K562 (cell line): Measurements from ENCODE around the gene SLC31A1. TPM values are rescaled to one million over a fixed set of nuclear protein-coding genes. Genes with fewer than 3 reads are reported as not detected.

Experiments used
- ATF7 ChIP-seq: fragments of 450-650 bp; IDR thresholded peaks from 2 replicates; pipeline ENCODE4 v1.7.1; 2014; ENCODE audit warnings: mild to moderate bottlenecking, moderate library complexity
- CTBP1 ChIP-seq: fragments of 450-650 bp; IDR thresholded peaks from 2 replicates; pipeline ENCODE4 v1.6.1; 2016; ENCODE audit warnings: borderline replicate concordance
- DNMT1 ChIP-seq: fragments of 450-650 bp; IDR thresholded peaks from 2 replicates; pipeline ENCODE4 v1.6.1; 2016; ENCODE audit warnings: antibody characterized with exemption, mild to moderate bottlenecking
- ESRRB ChIP-seq: fragments of 250-450 bp; sonication (Bioruptor Pico); IDR thresholded peaks from 2 replicates; pipeline ENCODE4 v1.5.0; 2020; ENCODE audit warnings: mild to moderate bottlenecking, moderate library complexity, borderline replicate concordance
- HCFC1 ChIP-seq: IDR thresholded peaks from 2 replicates; pipeline ENCODE4 v1.6.1; 2012; ENCODE audit warnings: low read depth, low read length, improper control_type of control experiment
- HDAC2 ChIP-seq: fragments of 450-650 bp; IDR thresholded peaks from 2 replicates; pipeline ENCODE4 v1.6.1; 2016; ENCODE audit warnings: mild to moderate bottlenecking
- HSF4 ChIP-seq: fragments of 250-450 bp; sonication (Bioruptor Pico); IDR thresholded peaks from 2 replicates; pipeline ENCODE4 v2.1.2; 2022; ENCODE audit warnings: mild to moderate bottlenecking, moderate library complexity, borderline replicate concordance
- ILF3 ChIP-seq: fragments of 450-650 bp; IDR thresholded peaks from 2 replicates; pipeline ENCODE4 v1.6.1; 2018; ENCODE audit warnings: antibody characterized with exemption, mild to moderate bottlenecking, moderate library complexity, borderline replicate concordance
- LEF1 ChIP-seq: fragments of 450-650 bp; IDR thresholded peaks from 2 replicates; pipeline ENCODE4 v1.6.1; 2016; ENCODE audit warnings: mild to moderate bottlenecking
- MAFK ChIP-seq: IDR thresholded peaks from 2 replicates; pipeline ENCODE4 v1.6.1; 2011; ENCODE audit warnings: low read length, improper control_type of control experiment
- MYC ChIP-seq, 2 experiments: fragments of 250-450 bp in 1 of 2; sonication (Bioruptor Pico) in 1 of 2; IDR thresholded peaks; 2 replicates each; pipeline versions ENCODE4 v1.5.1 to v1.6.1; 2012 to 2021; ENCODE audit warnings: low read depth in 2 of 2, borderline replicate concordance in 1 of 2, improper control_type of control experiment in 1 of 2, low read length in 1 of 2, mild to moderate bottlenecking in 1 of 2, moderate library complexity in 1 of 2
- SMAD3 ChIP-seq: fragments of 450-650 bp; formaldehyde crosslinking; conservative IDR thresholded peaks from 2 replicates; pipeline ENCODE4 v1.4.0; 2020; ENCODE audit warnings: mild to moderate bottlenecking
- STAG1 ChIP-seq: sonication (generic); formaldehyde crosslinking; IDR thresholded peaks from 2 replicates; pipeline ENCODE4 v1.5.0; 2020; ENCODE audit warnings: missing genetic modification reagents, borderline replicate concordance
- TCF3 ChIP-seq: sonication (generic); formaldehyde crosslinking; IDR thresholded peaks from 2 replicates; pipeline ENCODE4 v1.4.0; 2020; ENCODE audit warnings: mild to moderate bottlenecking, missing genetic modification reagents
- THRB ChIP-seq: fragments of 450-650 bp; formaldehyde crosslinking; conservative IDR thresholded peaks from 2 replicates; pipeline ENCODE4 v1.4.0; 2022; ENCODE audit warnings: mild to moderate bottlenecking, missing genetic modification characterization
- U2AF1 ChIP-seq: fragments of 200-400 bp; formaldehyde crosslinking; optimal IDR thresholded peaks from 2 replicates; pipeline ENCODE3; 2017; ENCODE audit warnings: mild to moderate bottlenecking, low read depth, low read length, moderate library complexity
- XRCC5 ChIP-seq: fragments of 200-400 bp; formaldehyde crosslinking; IDR thresholded peaks from 2 replicates; pipeline ENCODE4 v1.6.1; 2017; ENCODE audit warnings: low read depth, mild to moderate bottlenecking, low read length
- ZNF133 ChIP-seq: fragments of 250-450 bp; sonication (Bioruptor Pico); IDR thresholded peaks from 2 replicates; pipeline ENCODE4 v1.4.0; 2020; ENCODE audit warnings: mild to moderate bottlenecking
- ZNF253 ChIP-seq: fragments of 250-450 bp; sonication (Bioruptor Pico); conservative IDR thresholded peaks from 2 replicates; pipeline ENCODE4 v1.6.1; 2021; ENCODE audit warnings: mild to moderate bottlenecking
- polyA plus RNA-seq, 8 experiments: library from polyadenylated mRNA; depleted of rRNA in 4 of 8; stranded (reverse) in 5 of 8; unstranded in 3 of 8; fragments of >200 nt; fragmentation: Nextera tagmentation in 2 of 8; fragmentation: Illumina TruSeq in 1 of 8; extraction: Ambion mirVana in 2 of 8; extraction: Trizol in 1 of 8; gene quantifications; 2 replicates each; pipeline versions ENCODE4 v1.2.1 to v1.2.3, GENCODE V29; 2011 to 2014; ENCODE audit warnings: inconsistent platforms in 1 of 8, missing spikeins in 1 of 8
- total RNA-seq, 7 experiments: library from RNA; depleted of rRNA in 6 of 7; stranded (reverse); fragments of >200 nt in 6 of 7; fragmentation: Illumina TruSeq in 2 of 7; extraction: Trizol in 2 of 7; gene quantifications; 2 replicates each; pipeline versions ENCODE4 v1.2.1 to v1.2.3, GENCODE V29; 2011 to 2021; ENCODE audit warnings: low replicate concordance in 1 of 7
- TF ChIP-seq, protein P1 (sequence below): fragments of 250-450 bp; sonication (Bioruptor Pico); IDR thresholded peaks from 2 replicates; pipeline ENCODE4 v1.8.0; 2022; ENCODE audit warnings: inconsistent platforms
- TF ChIP-seq, protein P2 (sequence below): fragments of 250-450 bp; sonication (Bioruptor Pico); IDR thresholded peaks from 2 replicates; pipeline ENCODE4 v1.5.0; 2022; ENCODE audit warnings: mild to moderate bottlenecking
- TF ChIP-seq, protein P3 (sequence below): fragments of 250-450 bp; sonication (Bioruptor Pico); IDR thresholded peaks from 2 replicates; pipeline ENCODE4 v1.4.0; 2020

Gene SLC31A1
- total and polyA plus RNA-seq, 9 of the 15 experiments (the other 6 are each of a cell fraction or from before 2014, with no cell fraction given): 15.4 to 40.7 (median 25.9) TPM

DNA sequence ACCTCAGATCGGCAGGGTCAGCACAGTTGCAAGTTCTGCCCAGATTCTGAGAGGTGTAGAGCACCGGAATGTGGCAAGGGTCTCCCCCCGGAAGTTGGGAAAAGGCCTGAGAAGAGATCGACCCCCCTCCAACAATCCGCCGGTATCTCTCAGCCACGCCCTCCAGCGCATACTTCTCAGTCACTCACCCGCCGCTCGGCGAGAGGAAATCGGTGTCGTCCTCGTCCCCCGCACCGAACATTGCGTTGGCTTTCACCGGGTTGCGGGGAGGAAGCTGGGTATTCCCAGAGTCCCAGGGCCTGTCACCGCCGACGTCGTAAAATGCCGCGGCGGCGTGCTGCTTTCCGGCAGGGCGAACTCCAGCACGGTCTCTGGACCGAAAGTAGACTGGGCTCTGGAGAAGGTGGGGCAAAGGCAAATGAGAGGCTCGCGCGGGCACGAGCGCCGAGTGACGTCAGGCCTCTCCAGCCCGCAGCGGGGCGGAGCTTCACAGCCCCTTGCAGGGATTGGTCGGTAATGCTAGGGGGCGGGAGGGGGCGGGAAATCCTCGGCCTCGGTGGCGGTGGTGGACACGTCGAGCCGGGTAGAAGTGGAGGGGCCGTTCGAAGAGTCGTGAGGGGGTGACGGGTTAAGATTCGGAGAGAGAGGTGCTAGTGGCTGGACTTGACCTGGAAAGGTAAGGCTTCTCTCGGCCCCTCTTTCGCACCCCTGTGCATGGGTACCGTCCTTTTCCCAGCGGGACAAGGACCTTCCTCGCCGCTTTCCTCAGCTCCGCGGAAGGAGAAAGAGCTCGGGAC is at the start of gene SLC31A1, which contains the start of gene FKBP15 (continued):
- TF ChIP-seq XRCC5 (0 out of 2 replicates have a peak, but pooled peaks have one; percentile 14), MYC (IDR thresholded peaks at IDR 0.05; ENCODE audit: low read depth, low read length) (peak; percentile 73), MYC (CRISPR knock-in tag; IDR thresholded peaks at IDR 0.05; ENCODE audit: borderline replicate concordance, low read depth) (no peak), HCFC1 (peak; percentile 56), ILF3 (no peak), ESRRB (no peak), ZNF133 (CRISPR knock-in tag) (no peak), ZNF253 (CRISPR knock-in tag) (no peak), HSF4 (CRISPR knock-in tag) (no peak), MAFK (no peak), ATF7 (peak; percentile 98), SMAD3 (no peak), THRB (CRISPR knock-in tag) (0 out of 2 replicates have a peak, but pooled peaks have one; percentile 20), HDAC2 (peak; percentile 19), LEF1 (no peak; the same call in 1 of the 2 replicates), DNMT1 (0 out of 2 replicates have a peak, but pooled peaks have one; percentile 21), U2AF1 (no peak), TCF3 (no peak), STAG1 (no peak), CTBP1 (no peak; the same call in 1 of the 2 replicates)
- TF ChIP-seq, protein P1, sequence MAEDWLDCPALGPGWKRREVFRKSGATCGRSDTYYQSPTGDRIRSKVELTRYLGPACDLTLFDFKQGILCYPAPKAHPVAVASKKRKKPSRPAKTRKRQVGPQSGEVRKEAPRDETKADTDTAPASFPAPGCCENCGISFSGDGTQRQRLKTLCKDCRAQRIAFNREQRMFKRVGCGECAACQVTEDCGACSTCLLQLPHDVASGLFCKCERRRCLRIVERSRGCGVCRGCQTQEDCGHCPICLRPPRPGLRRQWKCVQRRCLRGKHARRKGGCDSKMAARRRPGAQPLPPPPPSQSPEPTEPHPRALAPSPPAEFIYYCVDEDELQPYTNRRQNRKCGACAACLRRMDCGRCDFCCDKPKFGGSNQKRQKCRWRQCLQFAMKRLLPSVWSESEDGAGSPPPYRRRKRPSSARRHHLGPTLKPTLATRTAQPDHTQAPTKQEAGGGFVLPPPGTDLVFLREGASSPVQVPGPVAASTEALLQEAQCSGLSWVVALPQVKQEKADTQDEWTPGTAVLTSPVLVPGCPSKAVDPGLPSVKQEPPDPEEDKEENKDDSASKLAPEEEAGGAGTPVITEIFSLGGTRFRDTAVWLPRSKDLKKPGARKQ (CRISPR knock-in tag): no peak
- TF ChIP-seq, protein P2, sequence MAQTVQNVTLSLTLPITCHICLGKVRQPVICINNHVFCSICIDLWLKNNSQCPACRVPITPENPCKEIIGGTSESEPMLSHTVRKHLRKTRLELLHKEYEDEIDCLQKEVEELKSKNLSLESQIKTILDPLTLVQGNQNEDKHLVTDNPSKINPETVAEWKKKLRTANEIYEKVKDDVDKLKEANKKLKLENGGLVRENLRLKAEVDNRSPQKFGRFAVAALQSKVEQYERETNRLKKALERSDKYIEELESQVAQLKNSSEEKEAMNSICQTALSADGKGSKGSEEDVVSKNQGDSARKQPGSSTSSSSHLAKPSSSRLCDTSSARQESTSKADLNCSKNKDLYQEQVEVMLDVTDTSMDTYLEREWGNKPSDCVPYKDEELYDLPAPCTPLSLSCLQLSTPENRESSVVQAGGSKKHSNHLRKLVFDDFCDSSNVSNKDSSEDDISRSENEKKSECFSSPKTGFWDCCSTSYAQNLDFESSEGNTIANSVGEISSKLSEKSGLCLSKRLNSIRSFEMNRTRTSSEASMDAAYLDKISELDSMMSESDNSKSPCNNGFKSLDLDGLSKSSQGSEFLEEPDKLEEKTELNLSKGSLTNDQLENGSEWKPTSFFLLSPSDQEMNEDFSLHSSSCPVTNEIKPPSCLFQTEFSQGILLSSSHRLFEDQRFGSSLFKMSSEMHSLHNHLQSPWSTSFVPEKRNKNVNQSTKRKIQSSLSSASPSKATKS (CRISPR knock-in tag): no peak
- TF ChIP-seq, protein P3, sequence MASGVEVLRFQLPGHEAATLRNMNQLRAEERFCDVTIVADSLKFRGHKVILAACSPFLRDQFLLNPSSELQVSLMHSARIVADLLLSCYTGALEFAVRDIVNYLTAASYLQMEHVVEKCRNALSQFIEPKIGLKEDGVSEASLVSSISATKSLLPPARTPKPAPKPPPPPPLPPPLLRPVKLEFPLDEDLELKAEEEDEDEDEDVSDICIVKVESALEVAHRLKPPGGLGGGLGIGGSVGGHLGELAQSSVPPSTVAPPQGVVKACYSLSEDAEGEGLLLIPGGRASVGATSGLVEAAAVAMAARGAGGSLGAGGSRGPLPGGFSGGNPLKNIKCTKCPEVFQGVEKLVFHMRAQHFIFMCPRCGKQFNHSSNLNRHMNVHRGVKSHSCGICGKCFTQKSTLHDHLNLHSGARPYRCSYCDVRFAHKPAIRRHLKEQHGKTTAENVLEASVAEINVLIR (CRISPR knock-in tag): peak; percentile 72
